HepG2 (cell line): ENCODE data around the gene SPTB. TPM values are rescaled to one million over a fixed set of nuclear protein-coding genes. Genes with fewer than 3 reads are reported as not detected.

Source experiments
- ATAC-seq: fragments of 200-7000 bp; cut with Tn5 transposase; 3 replicates; pipeline ENCODE4 v1.9.1; 2020; ENCODE audit warnings: mild to moderate bottlenecking, moderate library complexity
- BruUV-seq: library from RNA; stranded (reverse); fragments of 400-500 nt; replicated peaks from 2 replicates; lab custom pipeline; 2021; lab: Mats Ljungman, UMichigan
- CTCF ChIA-PET: fragments of 300-600 bp; formaldehyde crosslinking; extraction: SDS; loops from one replicate; lab custom pipeline; 2021; ENCODE audit warnings: low total read pairs, inconsistent platforms, low intra/inter-chr PET ratio; lab: Yijun Ruan, JAX
- POLR2A ChIA-PET: fragments of 350-600 bp; sonication (Branson Sonifier 250); formaldehyde crosslinking; loops from one replicate; lab custom pipeline; 2020; ENCODE audit warnings: antibody characterized with exemption, inconsistent platforms; lab: Yijun Ruan, JAX
- DNase-seq: peaks from one replicate; pipeline ENCODE4 v3.0.0-alpha.2; 2015; ENCODE audit warnings: low spot score
- FAIRE-seq: peaks from 3 replicates; lab custom pipeline; 2011; peaks lifted over from hg19 to GRCh38; lab: Jason Lieb, UNC
- H2AFZ ChIP-seq: one replicate; pipeline ENCODE4 v1.6.1; 2011; ENCODE audit warnings: low read length, inconsistent platforms
- H3K27ac ChIP-seq: fragments of 300-600 bp; 3 replicates; pipeline ENCODE4 v1.8.0; 2011; ENCODE audit warnings: mixed run types, mild to moderate bottlenecking, mixed read lengths, low read length, inconsistent platforms; ENCODE audit not compliant: insufficient read depth; ENCODE audit errors: extremely low read length
- H3K27me3 ChIP-seq, 2 experiments: fragments of 200-600 bp in 1 of 2; 2 replicates in 1 of 2; 3 replicates in 1 of 2; pipeline versions ENCODE4 v1.6.0 to v1.8.0; 2011; ENCODE audit warnings: low read length in 2 of 2, mild to moderate bottlenecking in 2 of 2, moderate library complexity in 2 of 2, inconsistent platforms in 1 of 2; ENCODE audit not compliant: insufficient read depth in 2 of 2, control insufficient read depth in 1 of 2
- H3K36me3 ChIP-seq, 2 experiments: fragments of 200-600 bp in 1 of 2; replicated peaks in 1 of 2; 2 replicates in 1 of 2; 3 replicates in 1 of 2; pipeline versions ENCODE4 v1.5.1 to v1.8.0; 2011; ENCODE audit warnings: low read length in 2 of 2, inconsistent platforms in 1 of 2; ENCODE audit not compliant: insufficient read depth in 2 of 2, control insufficient read depth in 1 of 2
- H3K4me1 ChIP-seq: 2 replicates; pipeline ENCODE4 v1.5.1; 2012; ENCODE audit warnings: low read length, inconsistent platforms; ENCODE audit not compliant: insufficient read depth
- H3K4me2 ChIP-seq: 2 replicates; pipeline ENCODE4 v1.6.0; 2011; ENCODE audit warnings: low read depth, low read length, inconsistent platforms
- H3K4me3 ChIP-seq, 3 experiments: fragments of 200-600 bp in 1 of 3; sonication (generic), shearing (Covaris generic) in 1 of 3; replicated peaks in 1 of 3; 2 replicates each; pipeline ENCODE4 v1.5.1; 2011 to 2016; ENCODE audit warnings: low read length in 3 of 3, inconsistent platforms in 2 of 3, low read depth in 2 of 3, mild to moderate bottlenecking in 2 of 3, control low read depth in 1 of 3, mixed read lengths in 1 of 3; ENCODE audit not compliant: insufficient read depth in 1 of 3
- H3K79me2 ChIP-seq: one replicate; pipeline ENCODE4 v1.6.1; 2011; ENCODE audit warnings: low read length, inconsistent platforms; ENCODE audit not compliant: insufficient read depth
- H3K9ac ChIP-seq: 2 replicates; pipeline ENCODE4 v1.6.0; 2011; ENCODE audit warnings: mild to moderate bottlenecking, low read depth, low read length, inconsistent platforms; ENCODE audit not compliant: insufficient read depth
- H3K9me3 ChIP-seq: 2 replicates; pipeline ENCODE4 v1.5.1; 2012; ENCODE audit warnings: mild to moderate bottlenecking, low read length
- H4K20me1 ChIP-seq: 2 replicates; pipeline ENCODE4 v1.6.0; 2011; ENCODE audit warnings: inconsistent platforms, mild to moderate bottlenecking, low read length, moderate library complexity; ENCODE audit not compliant: insufficient read depth
- KDM5B ChIP-seq: sonication (generic); formaldehyde crosslinking; IDR thresholded peaks from 2 replicates; pipeline ENCODE4 v1.4.0; 2020; ENCODE audit warnings: missing genetic modification reagents, mild to moderate bottlenecking, borderline replicate concordance
- MAFK ChIP-seq, 2 experiments: IDR thresholded peaks in 1 of 2; conservative IDR thresholded peaks in 1 of 2; 2 replicates each; pipeline ENCODE4 v1.6.1; 2011; ENCODE audit warnings: improper control_type of control experiment in 2 of 2, low read length in 2 of 2
- POLR2AphosphoS2 ChIP-seq: IDR thresholded peaks from 2 replicates; pipeline ENCODE4 v1.6.1; 2011; ENCODE audit warnings: low read depth, low read length, improper control_type of control experiment
- SAFB2 ChIP-seq: sonication (generic); formaldehyde crosslinking; IDR thresholded peaks from 2 replicates; pipeline ENCODE4 v1.5.1; 2020; ENCODE audit warnings: missing genetic modification reagents, low read depth, mild to moderate bottlenecking, borderline replicate concordance
- SATB2 ChIP-seq: sonication (generic); formaldehyde crosslinking; IDR thresholded peaks from 2 replicates; pipeline ENCODE4 v1.5.0; 2020; ENCODE audit warnings: missing genetic modification reagents
- WGBS: methylation state at CpG from one replicate; pipeline ENCODE4 v1.1.6; 2017; ENCODE audit warnings: low lambda C conversion rate; 5-methylcytosine and 5-hydroxymethylcytosine counted together
- in situ Hi-C: cut with HindIII; loops from 2 replicates; pipeline ENCODE4 v1.10.0; 2017; ENCODE audit warnings: low pct_unique_long_range_greater_than_20kb; ENCODE audit not compliant: extremely low pct_ligation_motif_present
- intact Hi-C: fragments of 100-400 bp; cut with micrococcal nuclease; formaldehyde crosslinking; loops from one replicate; pipeline ENCODE4 v1.10.0; 2022; ENCODE audit not compliant: unreplicated experiment
- polyA plus RNA-seq, 8 experiments: library from polyadenylated mRNA; depleted of rRNA in 3 of 8; stranded (reverse) in 7 of 8; unstranded in 1 of 8; fragments of >200 nt; fragmentation: Illumina TruSeq in 4 of 8; extraction: Trizol in 4 of 8; gene quantifications; 2 replicates each; pipeline versions ENCODE4 v1.2.1 to v1.2.3, GENCODE V29; 2011 to 2016; ENCODE audit warnings: low read depth in 4 of 8, missing spikeins in 1 of 8, mixed read lengths in 1 of 8; ENCODE audit not compliant: insufficient read depth in 1 of 8
- total RNA-seq, 5 experiments: library from RNA; depleted of rRNA; stranded (reverse); fragments of >200 nt; fragmentation: Illumina TruSeq; extraction: Trizol; gene quantifications; 2 replicates each; pipeline ENCODE4 v1.2.3, GENCODE V29; 2016; ENCODE audit warnings: low read depth in 1 of 5
- TF ChIP-seq, protein P1 (sequence below): IDR thresholded peaks from 2 replicates; pipeline ENCODE4 v1.6.1; 2016
- TF ChIP-seq, protein P2 (sequence below): sonication (generic); formaldehyde crosslinking; IDR thresholded peaks from 2 replicates; pipeline ENCODE4 v1.5.0; 2020; ENCODE audit warnings: mild to moderate bottlenecking, missing genetic modification reagents, moderate library complexity

Gene SPTB
- total and polyA plus RNA-seq, 2 of the 13 experiments (the other 11 are each of a cell fraction or from before 2014, with no cell fraction given) = 0.01 to 0.02 TPM

DNA sequence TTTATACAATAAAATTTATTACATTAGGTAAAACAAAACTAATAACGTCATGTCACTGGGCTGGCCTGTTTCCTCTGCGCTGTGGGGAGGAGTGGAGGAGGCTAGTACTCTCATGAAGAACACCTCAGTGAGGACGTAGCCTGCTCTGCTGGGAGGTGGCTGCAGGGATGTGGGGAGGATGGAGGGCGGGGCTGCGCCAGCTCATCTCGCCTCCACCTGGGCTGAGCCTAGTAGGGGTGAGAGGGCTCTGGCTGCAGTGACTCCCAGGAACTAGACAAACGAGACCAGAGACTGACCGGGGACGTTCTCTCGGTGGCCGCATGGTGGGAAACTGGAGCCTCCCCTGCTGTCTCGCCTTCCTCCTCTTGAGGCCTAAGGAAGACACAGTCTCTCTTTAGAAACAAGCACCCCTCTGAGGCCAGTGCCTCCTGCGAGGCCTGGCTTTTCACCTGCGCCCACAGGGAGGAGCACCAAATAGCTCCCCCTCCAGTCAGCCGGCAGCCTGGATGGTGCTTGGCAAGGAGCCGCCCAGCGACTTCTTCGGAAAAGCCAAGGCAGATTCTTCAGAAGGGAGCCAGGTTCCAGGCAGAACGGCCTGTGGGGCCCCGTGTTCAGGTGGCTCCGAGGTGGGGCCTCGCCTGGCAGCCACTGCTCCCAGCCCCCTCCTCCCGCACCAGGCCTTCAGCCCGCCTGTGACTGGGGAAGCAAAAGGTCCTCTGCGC lies 113.1 kb downstream of the SPTB start:
- no peak overlapping the region for H2AFZ ChIP-seq
- no peaks in the 10 kb centered on the region for H3K36me3 ChIP-seq
- H3K27ac ChIP-seq = no peak overlapping the region
- no peaks in the 10 kb centered on the region for H3K9me3 ChIP-seq
- H3K4me1 ChIP-seq = peaks cover 20% of the 10 kb centered on the region
- ChIA-PET POLR2A (interaction anchor here (0.9 kb wide), 1 partner anchor 10 kb away, joined by 4 read pairs; no protein-coding TSS in a partner anchor), CTCF (no interaction called here)
- H3K4me3 ChIP-seq = peak overlapping the region in 1 of 3 experiments; percentile 16; a peak in 1 of 6 replicates
- WGBS = 26% methylated on average over 11 of the region's 25 CpGs
- no peaks in the 10 kb centered on the region for H4K20me1 ChIP-seq
- ATAC-seq (peak; percentile 5; the same call in 2 of the 3 replicates), FAIRE-seq (no peak), DNase-seq (no peak)
- no peaks in the 10 kb centered on the region for H3K79me2 ChIP-seq
- no peak overlapping the region for H3K9ac ChIP-seq
- no TSS peak for BruUV-seq
- peaks cover 4 to 35% of the 10 kb centered on the region in 2 experiments; a peak in 4 of 5 replicates for H3K27me3 ChIP-seq
- in situ Hi-C loops = no loop called here
- intact Hi-C loops = no loop called here
- no peak for TF ChIP-seq SATB2 (CRISPR knock-in tag)
- TF ChIP-seq, protein P1, sequence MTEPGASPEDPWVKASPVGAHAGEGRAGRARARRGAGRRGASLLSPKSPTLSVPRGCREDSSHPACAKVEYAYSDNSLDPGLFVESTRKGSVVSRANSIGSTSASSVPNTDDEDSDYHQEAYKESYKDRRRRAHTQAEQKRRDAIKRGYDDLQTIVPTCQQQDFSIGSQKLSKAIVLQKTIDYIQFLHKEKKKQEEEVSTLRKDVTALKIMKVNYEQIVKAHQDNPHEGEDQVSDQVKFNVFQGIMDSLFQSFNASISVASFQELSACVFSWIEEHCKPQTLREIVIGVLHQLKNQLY (CRISPR knock-in tag) = no peak
- 0 out of 2 replicates have a peak, but pooled peaks have one; percentile 42 for TF ChIP-seq KDM5B
- no peak for TF ChIP-seq POLR2AphosphoS2
- TF ChIP-seq SAFB2 = no peak
- TF ChIP-seq, protein P2, sequence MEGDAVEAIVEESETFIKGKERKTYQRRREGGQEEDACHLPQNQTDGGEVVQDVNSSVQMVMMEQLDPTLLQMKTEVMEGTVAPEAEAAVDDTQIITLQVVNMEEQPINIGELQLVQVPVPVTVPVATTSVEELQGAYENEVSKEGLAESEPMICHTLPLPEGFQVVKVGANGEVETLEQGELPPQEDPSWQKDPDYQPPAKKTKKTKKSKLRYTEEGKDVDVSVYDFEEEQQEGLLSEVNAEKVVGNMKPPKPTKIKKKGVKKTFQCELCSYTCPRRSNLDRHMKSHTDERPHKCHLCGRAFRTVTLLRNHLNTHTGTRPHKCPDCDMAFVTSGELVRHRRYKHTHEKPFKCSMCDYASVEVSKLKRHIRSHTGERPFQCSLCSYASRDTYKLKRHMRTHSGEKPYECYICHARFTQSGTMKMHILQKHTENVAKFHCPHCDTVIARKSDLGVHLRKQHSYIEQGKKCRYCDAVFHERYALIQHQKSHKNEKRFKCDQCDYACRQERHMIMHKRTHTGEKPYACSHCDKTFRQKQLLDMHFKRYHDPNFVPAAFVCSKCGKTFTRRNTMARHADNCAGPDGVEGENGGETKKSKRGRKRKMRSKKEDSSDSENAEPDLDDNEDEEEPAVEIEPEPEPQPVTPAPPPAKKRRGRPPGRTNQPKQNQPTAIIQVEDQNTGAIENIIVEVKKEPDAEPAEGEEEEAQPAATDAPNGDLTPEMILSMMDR (CRISPR knock-in tag) = 0 out of 2 replicates have a peak, but pooled peaks have one; percentile 17
- TF ChIP-seq MAFK (conservative IDR thresholded peaks at IDR 0.05 in 1 of 2, IDR thresholded peaks at IDR 0.05 in 1 of 2; ENCODE audit: low read length in 2 of 2) = no peak
- TF ChIP-seq, all 625 proteins: peak for 2
- H3K4me2 ChIP-seq = peak overlapping the region; percentile 45; the same call in 1 of the 2 replicates
